K562 (cell line): ENCODE measurements around the gene UBE2M. TPM values are rescaled to one million over a fixed set of nuclear protein-coding genes. Genes with fewer than 3 reads are reported as not detected.

Experiments
- AFF1 ChIP-seq, 2 experiments: fragments of 450-650 bp; IDR thresholded peaks; 2 replicates each; pipeline ENCODE4 v1.6.1; 2018; ENCODE audit warnings: mild to moderate bottlenecking in 2 of 2, low read depth in 1 of 2; ENCODE audit not compliant: partially characterized antibody in 2 of 2
- DEAF1 ChIP-seq: fragments of 450-650 bp; formaldehyde crosslinking; IDR thresholded peaks from 2 replicates; pipeline ENCODE4 v1.4.0; 2020; ENCODE audit warnings: mild to moderate bottlenecking, moderate library complexity
- E2F3 ChIP-seq: fragments of 250-450 bp; sonication (Bioruptor Pico); IDR thresholded peaks from 2 replicates; pipeline ENCODE4 v1.4.0; 2020; ENCODE audit warnings: mild to moderate bottlenecking
- FOSL1 ChIP-seq: fragments of 200-800 bp; sonication (Bioruptor generic); conservative IDR thresholded peaks from 2 replicates; pipeline ENCODE4 v1.6.1; 2016; ENCODE audit warnings: missing genetic modification characterization, missing compliant biosample characterization
- HDAC6 ChIP-seq: IDR thresholded peaks from 2 replicates; pipeline ENCODE4 v1.6.1; 2012; ENCODE audit warnings: low read depth, mild to moderate bottlenecking, control low read depth, inconsistent platforms, low read length, moderate library complexity
- KLF13 ChIP-seq: fragments of 450-650 bp; IDR thresholded peaks from 2 replicates; pipeline ENCODE4 v1.6.1; 2016; ENCODE audit warnings: missing genetic modification characterization, low read depth, mild to moderate bottlenecking, missing compliant biosample characterization, moderate library complexity, borderline replicate concordance
- MLX ChIP-seq, 2 experiments: fragments of 450-650 bp in 1 of 2; sonication (generic) in 1 of 2; formaldehyde crosslinking; conservative IDR thresholded peaks; 2 replicates each; pipeline versions ENCODE4 v1.4.0 to v1.8.1; 2020 to 2022; ENCODE audit warnings: mild to moderate bottlenecking in 1 of 2, missing genetic modification reagents in 1 of 2
- NEUROD1 ChIP-seq: fragments of 150-350 bp; IDR thresholded peaks from 2 replicates; pipeline ENCODE4 v1.6.1; 2014; ENCODE audit warnings: borderline replicate concordance, low read length, low read depth; ENCODE audit not compliant: partially characterized antibody
- NKRF ChIP-seq: fragments of 450-650 bp; IDR thresholded peaks from 2 replicates; pipeline ENCODE4 v1.6.1; 2016; ENCODE audit warnings: borderline replicate concordance
- SETDB1 ChIP-seq: IDR thresholded peaks from one replicate; pipeline ENCODE4 v1.6.1; 2012; ENCODE audit warnings: low read length, control low read depth, inconsistent platforms
- SRSF9 ChIP-seq: fragments of 200-400 bp; formaldehyde crosslinking; IDR thresholded peaks from 2 replicates; pipeline ENCODE4 v1.6.1; 2017; ENCODE audit warnings: low read depth, low read length, borderline replicate concordance
- THAP12 ChIP-seq: fragments of 250-450 bp; sonication (Bioruptor Pico); IDR thresholded peaks from 2 replicates; pipeline ENCODE4 v1.9.0; 2021; ENCODE audit warnings: mild to moderate bottlenecking, inconsistent platforms
- TRIM24 ChIP-seq, 2 experiments: fragments of 450-650 bp; IDR thresholded peaks; 2 replicates each; pipeline ENCODE4 v1.6.1; 2016
- ZNF232 ChIP-seq: sonication (generic); formaldehyde crosslinking; IDR thresholded peaks from 2 replicates; pipeline ENCODE4 v1.8.0; 2022; ENCODE audit warnings: mild to moderate bottlenecking, missing genetic modification reagents
- polyA plus RNA-seq, 8 experiments: library from polyadenylated mRNA; depleted of rRNA in 4 of 8; stranded (reverse) in 5 of 8; unstranded in 3 of 8; fragments of >200 nt; fragmentation: Nextera tagmentation in 2 of 8; fragmentation: Illumina TruSeq in 1 of 8; extraction: Ambion mirVana in 2 of 8; extraction: Trizol in 1 of 8; gene quantifications; 2 replicates each; pipeline versions ENCODE4 v1.2.1 to v1.2.3, GENCODE V29; 2011 to 2014; ENCODE audit warnings: inconsistent platforms in 1 of 8, missing spikeins in 1 of 8
- total RNA-seq, 7 experiments: library from RNA; depleted of rRNA in 6 of 7; stranded (reverse); fragments of >200 nt in 6 of 7; fragmentation: Illumina TruSeq in 2 of 7; extraction: Trizol in 2 of 7; gene quantifications; 2 replicates each; pipeline versions ENCODE4 v1.2.1 to v1.2.3, GENCODE V29; 2011 to 2021; ENCODE audit warnings: low replicate concordance in 1 of 7

Gene UBE2M
- total and polyA plus RNA-seq, 9 of the 15 experiments (the other 6 are each of a cell fraction or from before 2014, with no cell fraction given) = 0.92 to 163 (median 85.7) TPM

- TF ChIP-seq AFF1 (IDR thresholded peaks at IDR 0.05; ENCODE audit: low read depth in 1 of 2, partially characterized antibody in 2 of 2) (peak in 1 of 2 experiments; percentile 58), THAP12 (CRISPR knock-in tag) (no peak; the same call in 1 of the 2 replicates), MLX (CRISPR knock-in tag; conservative IDR thresholded peaks at IDR 0.05) (peak in 1 of 2 experiments; percentile 50; a peak in 1 of 4 replicates), KLF13 (no peak), SETDB1 (no peak), TRIM24 (IDR thresholded peaks at IDR 0.05) (peak in 1 of 2 experiments; percentile 81; a peak in 3 of 4 replicates), SRSF9 (no peak), FOSL1 (tag) (no peak), E2F3 (CRISPR knock-in tag) (peak; percentile 64; the same call in 1 of the 2 replicates), HDAC6 (no peak), DEAF1 (CRISPR knock-in tag) (peak; percentile 26; the same call in 1 of the 2 replicates), ZNF232 (CRISPR knock-in tag) (no peak), NEUROD1 (no peak), NKRF (peak; percentile 86; the same call in 1 of the 2 replicates)
Observed at GRCh38 chr19:58554494-58555368, 3.7 kb downstream of the UBE2M start, which contains the start of gene CHMP2A (continued).
